ENCODE results near the gene TSPAN5. TPM values are rescaled to one million over a fixed set of nuclear protein-coding genes. Genes with fewer than 3 reads are reported as not detected.
A peak's percentile ranks its signal among the peaks of the same experiment; 100 is the strongest.

Gene TSPAN5
- total RNA-seq, 1 donor from 2014 or later = 1.7 TPM

- Histone ChIP-seq H3K27ac (replicated peaks) (no peak overlapping the region), H3K4me3 (no peak overlapping the region), H3K9me3 (replicated peaks) (no peaks in the 10 kb centered on the region), H3K36me3 (no peaks in the 10 kb centered on the region), H3K27me3 (ENCODE audit: low read depth) (no peaks in the 10 kb centered on the region), H3K4me1 (peaks cover 35% of the 10 kb centered on the region)
- intact Hi-C loops (cut with micrococcal nuclease) = no loop called here
- TF ChIP-seq CTCF (IDR thresholded peaks at IDR 0.05; ENCODE audit: borderline replicate concordance) = no peak
- DNase-seq = no peak
These were observed 88.1 kb downstream of the TSPAN5 start for GRCh38 chr4:98570151-98570797.

GRCh38 chr4:98568941-98569663 is 89.3 kb downstream of the TSPAN5 start:
- Histone ChIP-seq H3K27ac (replicated peaks) (peak overlapping the region; percentile 58), H3K4me3 (no peak overlapping the region), H3K36me3 (no peaks in the 10 kb centered on the region), H3K4me1 (peaks cover 35% of the 10 kb centered on the region), H3K27me3 (ENCODE audit: low read depth) (no peaks in the 10 kb centered on the region), H3K9me3 (replicated peaks) (no peaks in the 10 kb centered on the region)
- TF ChIP-seq CTCF (IDR thresholded peaks at IDR 0.05; ENCODE audit: borderline replicate concordance) = no peak
- DNase-seq = no peak
- intact Hi-C loops (cut with micrococcal nuclease) = no loop called here

- DNase-seq = no peak
- intact Hi-C loops (cut with micrococcal nuclease) = no loop called here
- H3K36me3 ChIP-seq = no peaks in the 10 kb centered on the region
- no peak overlapping the region for H3K4me3 ChIP-seq
- H3K27me3 ChIP-seq (ENCODE audit: low read depth) = no peaks in the 10 kb centered on the region
- H3K4me1 ChIP-seq = peaks cover 35% of the 10 kb centered on the region
- peak overlapping the region; percentile 58 for H3K27ac ChIP-seq (replicated peaks)
- no peaks in the 10 kb centered on the region for H3K9me3 ChIP-seq (replicated peaks)
- no peak for TF ChIP-seq CTCF (IDR thresholded peaks at IDR 0.05; ENCODE audit: borderline replicate concordance)
These were observed 90.8 kb downstream of the TSPAN5 start for GRCh38 chr4:98567611-98568010.

- Histone ChIP-seq H3K27me3 (ENCODE audit: low read depth) (no peaks in the 10 kb centered on the region), H3K4me3 (no peak overlapping the region), H3K36me3 (no peaks in the 10 kb centered on the region), H3K27ac (replicated peaks) (peak overlapping the region; percentile 45), H3K9me3 (replicated peaks) (no peaks in the 10 kb centered on the region), H3K4me1 (peaks cover 35% of the 10 kb centered on the region)
- no peak for TF ChIP-seq CTCF (IDR thresholded peaks at IDR 0.05; ENCODE audit: borderline replicate concordance)
- DNase-seq = no peak
- intact Hi-C loops (cut with micrococcal nuclease) = no loop called here
These were observed 91.9 kb downstream of the TSPAN5 start for GRCh38 chr4:98566361-98567008.

- H3K27me3 ChIP-seq (ENCODE audit: low read depth) = no peaks in the 10 kb centered on the region
- H3K36me3 ChIP-seq = no peaks in the 10 kb centered on the region
- TF ChIP-seq CTCF (IDR thresholded peaks at IDR 0.05; ENCODE audit: borderline replicate concordance) = no peak
- no peaks in the 10 kb centered on the region for H3K9me3 ChIP-seq (replicated peaks)
- peak overlapping the region; percentile 45 for H3K27ac ChIP-seq (replicated peaks)
- H3K4me3 ChIP-seq = no peak overlapping the region
- H3K4me1 ChIP-seq = peaks cover 35% of the 10 kb centered on the region
- DNase-seq = no peak
- intact Hi-C loops (cut with micrococcal nuclease) = no loop called here
These were observed 92.6 kb downstream of the TSPAN5 start for GRCh38 chr4:98565681-98566301.

All from left ventricle myocardium inferior (tissue), 1 donor.